GM12878 (cell line): ENCODE data around the gene TPST1. TPM values are rescaled to one million over a fixed set of nuclear protein-coding genes. Genes with fewer than 3 reads are reported as not detected.

Experiments
- ATAC-seq: fragments of 200-7000 bp; cut with Tn5 transposase; 3 replicates; pipeline ENCODE4 v1.9.1; 2020; ENCODE audit warnings: mild to moderate bottlenecking, moderate library complexity
- BruUV-seq: library from RNA; stranded (reverse); fragments of 400-500 nt; replicated peaks from 2 replicates; lab custom pipeline; 2021; lab: Mats Ljungman, UMichigan
- CTCF ChIA-PET: fragments of 300-600 bp; sonication (Branson Sonifier 250); formaldehyde crosslinking; extraction: SDS; loops from one replicate; lab custom pipeline; 2021; ENCODE audit warnings: inconsistent platforms; lab: Yijun Ruan, JAX
- POLR2A ChIA-PET: fragments of 350-600 bp; formaldehyde crosslinking; extraction: SDS; loops from one replicate; lab custom pipeline; 2021; ENCODE audit warnings: inconsistent platforms; lab: Charles Lee
- RAD21 ChIA-PET: fragments of 300-600 bp; sonication (Branson Sonifier 250); formaldehyde crosslinking; loops from one replicate; lab custom pipeline; 2023; ENCODE audit warnings: antibody characterized with exemption; ENCODE audit not compliant: unreplicated experiment; lab: Charles Lee
- SMC1A ChIA-PET: fragments of 300-600 bp; sonication (Branson Sonifier 250); formaldehyde crosslinking; loops from one replicate; lab custom pipeline; 2023; ENCODE audit not compliant: unreplicated experiment, uncharacterized antibody; lab: Charles Lee
- DNase-seq: peaks from one replicate; pipeline ENCODE4 v3.0.0-alpha.2; 2011; ENCODE audit warnings: low read depth, low spot score
- FAIRE-seq: peaks from 3 replicates; lab custom pipeline; 2011; peaks lifted over from hg19 to GRCh38; lab: Jason Lieb, UNC
- H2AFZ ChIP-seq: 2 replicates; pipeline ENCODE4 v1.6.0; 2011; ENCODE audit warnings: low read depth, low read length, control low read depth; ENCODE audit not compliant: control insufficient read depth
- H3K27ac ChIP-seq: 2 replicates; pipeline ENCODE4 v1.5.1; 2011; ENCODE audit warnings: control low read depth; ENCODE audit not compliant: control insufficient read depth, insufficient read depth
- H3K27me3 ChIP-seq, 2 experiments: replicated peaks in 1 of 2; 2 replicates each; pipeline versions ENCODE4 v1.6.0 to v1.6.1; 2011; ENCODE audit warnings: low read length in 1 of 2; ENCODE audit not compliant: control insufficient read depth in 2 of 2, insufficient read depth in 2 of 2
- H3K36me3 ChIP-seq, 2 experiments: 2 replicates each; pipeline ENCODE4 v1.5.1; 2011; ENCODE audit warnings: low read length in 1 of 2; ENCODE audit not compliant: control insufficient read depth in 2 of 2, insufficient read depth in 2 of 2
- H3K4me1 ChIP-seq: 2 replicates; pipeline ENCODE4 v1.6.1; 2011; ENCODE audit warnings: mild to moderate bottlenecking, low read length, moderate library complexity, mixed read lengths; ENCODE audit not compliant: control insufficient read depth, insufficient read depth
- H3K4me2 ChIP-seq: 2 replicates; pipeline ENCODE4 v1.6.0; 2011; ENCODE audit warnings: control low read depth; ENCODE audit not compliant: control insufficient read depth, insufficient read depth
- H3K4me3 ChIP-seq: fragments of 200-600 bp; sonication (generic); 2 replicates; pipeline ENCODE4 v1.5.1; 2016
- H3K79me2 ChIP-seq: 2 replicates; pipeline ENCODE4 v1.6.0; 2011; ENCODE audit warnings: low read length; ENCODE audit not compliant: control insufficient read depth, insufficient read depth
- H3K9ac ChIP-seq: 2 replicates; pipeline ENCODE4 v1.8.0; 2011; ENCODE audit warnings: low read length, control low read depth, mixed read lengths; ENCODE audit not compliant: control insufficient read depth, insufficient read depth
- H3K9me3 ChIP-seq: replicated peaks from 3 replicates; pipeline ENCODE4 v1.5.1; 2011; ENCODE audit warnings: mild to moderate bottlenecking, low read length; ENCODE audit not compliant: control insufficient read depth, insufficient read depth
- H4K20me1 ChIP-seq: 2 replicates; pipeline ENCODE4 v1.6.0; 2011; ENCODE audit not compliant: control insufficient read depth, insufficient read depth
- BRCA1 ChIP-seq: IDR thresholded peaks from 2 replicates; pipeline ENCODE4 v1.6.1; 2011; ENCODE audit warnings: low read depth, low read length, improper control_type of control experiment
- CBX5 ChIP-seq: sonication (generic); IDR thresholded peaks from 2 replicates; pipeline ENCODE4 v1.6.1; 2016; ENCODE audit warnings: low read depth, moderate library complexity, mild to moderate bottlenecking, inconsistent platforms
- CHD4 ChIP-seq: fragments of 200-600 bp; sonication (generic); IDR thresholded peaks from 2 replicates; pipeline ENCODE4 v1.6.1; 2016; ENCODE audit warnings: mild to moderate bottlenecking
- DPF2 ChIP-seq: fragments of 450-650 bp; IDR thresholded peaks from 2 replicates; pipeline ENCODE4 v1.6.1; 2017; ENCODE audit warnings: mild to moderate bottlenecking
- HCFC1 ChIP-seq: fragments of 150-350 bp; IDR thresholded peaks from 2 replicates; pipeline ENCODE4 v1.6.1; 2014; ENCODE audit warnings: low read length
- HDAC6 ChIP-seq: fragments of 200-600 bp; sonication (generic); IDR thresholded peaks from one replicate; pipeline ENCODE4 v1.8.0; 2017; ENCODE audit warnings: antibody characterized with exemption; ENCODE audit not compliant: unreplicated experiment
- IKZF2 ChIP-seq, 2 experiments: fragments of 450-650 bp; IDR thresholded peaks; 2 replicates each; pipeline ENCODE4 v1.6.1; 2017; ENCODE audit warnings: mild to moderate bottlenecking in 2 of 2, moderate library complexity in 2 of 2
- JUNB ChIP-seq: IDR thresholded peaks from 2 replicates; pipeline ENCODE4 v1.6.1; 2016; ENCODE audit warnings: antibody characterized with exemption, mild to moderate bottlenecking
- MLLT1 ChIP-seq: fragments of 450-650 bp; IDR thresholded peaks from 2 replicates; pipeline ENCODE4 v1.6.1; 2016; ENCODE audit warnings: mild to moderate bottlenecking
- MXI1 ChIP-seq: fragments of 150-350 bp; IDR thresholded peaks from 2 replicates; pipeline ENCODE4 v1.6.1; 2011; ENCODE audit warnings: low read depth, mild to moderate bottlenecking, inconsistent platforms, low read length, improper control_type of control experiment
- RAD21 ChIP-seq: IDR thresholded peaks from 2 replicates; pipeline ENCODE4 v1.6.1; 2011; ENCODE audit warnings: mild to moderate bottlenecking, low read depth, low read length, moderate library complexity; ENCODE audit not compliant: insufficient read depth
- RCOR1 ChIP-seq: conservative IDR thresholded peaks from 2 replicates; pipeline ENCODE4 v1.6.1; 2012; ENCODE audit warnings: low read depth, low read length, improper control_type of control experiment
- RELA ChIP-seq: fragments of 450-650 bp; IDR thresholded peaks from 2 replicates; pipeline ENCODE4 v1.8.0; 2014; ENCODE audit warnings: borderline replicate concordance; ENCODE audit not compliant: partially characterized antibody
- SMC3 ChIP-seq: IDR thresholded peaks from 2 replicates; pipeline ENCODE4 v1.6.1; 2011; ENCODE audit warnings: low read length, improper control_type of control experiment, borderline replicate concordance
- SP1 ChIP-seq: IDR thresholded peaks from one replicate; pipeline ENCODE4 v1.6.1; 2011; ENCODE audit warnings: low read depth, low read length
- TCF3 ChIP-seq: IDR thresholded peaks from 2 replicates; pipeline ENCODE4 v1.6.1; 2012; ENCODE audit warnings: low read depth, mild to moderate bottlenecking, low read length, borderline replicate concordance; ENCODE audit not compliant: insufficient read depth
- TCF7 ChIP-seq: IDR thresholded peaks from 2 replicates; pipeline ENCODE4 v1.6.1; 2014; ENCODE audit warnings: antibody characterized with exemption, borderline replicate concordance
- WGBS: methylation state at CpG from one replicate; pipeline ENCODE4 v1.1.6; 2016; ENCODE audit warnings: low lambda C conversion rate; ENCODE audit not compliant: insufficient replicate concordance, insufficient coverage; ENCODE audit errors: missing lambda C conversion rate; 5-methylcytosine and 5-hydroxymethylcytosine counted together
- in situ Hi-C: fragments of 300-500 bp; cut with MboI; formaldehyde crosslinking; loops from 9 replicates; pipeline ENCODE4 v1.14.3; 2018; ENCODE audit warnings: mixed read lengths
- intact Hi-C: fragments of 100-400 bp; cut with micrococcal nuclease; formaldehyde crosslinking; loops from one replicate; pipeline ENCODE4 v1.14.2; 2022; ENCODE audit not compliant: unreplicated experiment
- polyA plus RNA-seq, 11 experiments: library from polyadenylated mRNA; depleted of rRNA in 4 of 11; unstranded in 6 of 11; stranded (reverse) in 5 of 11; fragments of >200 nt; fragmentation: Nextera tagmentation in 4 of 11; fragmentation: Illumina TruSeq in 1 of 11; extraction: Ambion mirVana in 4 of 11; extraction: Trizol in 1 of 11; gene quantifications; 1 replicate in 1 of 11; 2 replicates in 10 of 11; pipeline versions ENCODE4 v1.2.1 to v1.2.3, GENCODE V29; 2011 to 2016; ENCODE audit warnings: inconsistent platforms in 2 of 11, missing spikeins in 2 of 11, low read depth in 1 of 11
- total RNA-seq, 4 experiments: library from RNA; depleted of rRNA in 3 of 4; stranded (reverse); fragments of >200 nt in 3 of 4; fragmentation: Illumina TruSeq in 1 of 4; extraction: Trizol in 1 of 4; gene quantifications; 2 replicates each; pipeline versions ENCODE4 v1.2.1 to v1.2.3, GENCODE V29; 2013 to 2021
- TF ChIP-seq, protein P1 (sequence below): IDR thresholded peaks from 2 replicates; pipeline ENCODE4 v1.6.1; 2011; ENCODE audit warnings: mild to moderate bottlenecking, low read depth, low read length, moderate library complexity; ENCODE audit not compliant: insufficient replicate concordance

Gene TPST1
- total and polyA plus RNA-seq, 10 of the 15 experiments (the other 5 are each of a cell fraction or from before 2014, with no cell fraction given) = 1.1 to 10.6 (median 7.5) TPM

DNA sequence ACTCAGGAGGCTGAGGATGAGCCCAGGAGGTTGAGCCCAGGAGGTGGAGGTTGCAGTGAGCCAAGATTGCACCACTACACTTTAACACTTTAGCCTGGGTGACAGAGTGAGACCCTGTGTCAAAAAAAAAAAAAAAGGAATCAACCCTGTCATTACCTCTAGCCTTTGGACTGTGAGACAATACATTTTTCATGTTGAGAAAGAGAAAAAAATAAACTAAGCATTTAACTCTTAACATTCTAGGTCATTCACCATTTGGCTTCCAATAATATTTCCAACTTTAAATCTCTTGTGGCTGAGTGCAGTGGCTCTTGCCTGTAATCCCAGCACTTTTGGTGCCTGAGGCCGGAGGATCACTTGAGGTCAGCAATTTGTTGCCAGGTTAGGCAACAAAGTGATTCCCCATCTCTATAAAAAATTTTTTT, 41.9 kb upstream of the TPST1 start (continued):
- TF ChIP-seq TCF3 (no peak), MXI1 (no peak)

- Histone ChIP-seq H3K4me3 (no peak overlapping the region), H3K27me3 (no peaks in the 10 kb centered on the region), H4K20me1 (no peaks in the 10 kb centered on the region), H2AFZ (no peak overlapping the region), H3K4me2 (no peak overlapping the region), H3K9ac (no peak overlapping the region), H3K79me2 (no peaks in the 10 kb centered on the region), H3K4me1 (no peaks in the 10 kb centered on the region), H3K27ac (no peak overlapping the region), H3K36me3 (no peaks in the 10 kb centered on the region), H3K9me3 (no peaks in the 10 kb centered on the region)
- ChIA-PET POLR2A (no interaction called here), SMC1A (no interaction called here), RAD21 (interaction anchor here (0.6 kb wide), 1 partner anchor 144 kb away, joined by 3 read pairs; no protein-coding TSS in a partner anchor), CTCF (no interaction called here)
- ATAC-seq = no peak
- no TSS peak for BruUV-seq
- WGBS = 81% methylated on average over 7 of the region's 7 CpGs
- TF ChIP-seq DPF2 (no peak), MLLT1 (no peak), SP1 (no peak), JUNB (no peak), IKZF2 (IDR thresholded peaks at IDR 0.05) (no peak), HCFC1 (no peak), RCOR1 (no peak), RAD21 (no peak), SMC3 (no peak), CBX5 (no peak), HDAC6 (no peak), BRCA1 (no peak), RELA (no peak), CHD4 (no peak), TCF7 (no peak)
- TF ChIP-seq, protein P1, sequence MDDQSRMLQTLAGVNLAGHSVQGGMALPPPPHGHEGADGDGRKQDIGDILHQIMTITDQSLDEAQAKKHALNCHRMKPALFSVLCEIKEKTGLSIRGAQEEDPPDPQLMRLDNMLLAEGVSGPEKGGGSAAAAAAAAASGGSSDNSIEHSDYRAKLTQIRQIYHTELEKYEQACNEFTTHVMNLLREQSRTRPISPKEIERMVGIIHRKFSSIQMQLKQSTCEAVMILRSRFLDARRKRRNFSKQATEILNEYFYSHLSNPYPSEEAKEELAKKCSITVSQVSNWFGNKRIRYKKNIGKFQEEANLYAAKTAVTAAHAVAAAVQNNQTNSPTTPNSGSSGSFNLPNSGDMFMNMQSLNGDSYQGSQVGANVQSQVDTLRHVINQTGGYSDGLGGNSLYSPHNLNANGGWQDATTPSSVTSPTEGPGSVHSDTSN = no peak
- no peak for FAIRE-seq
- in situ Hi-C loops (no loop called here), intact Hi-C loops (no loop called here)
- DNase-seq = no peak
Observed at GRCh38 chr7:66164356-66164755, 40.8 kb upstream of the TPST1 start.
